Measurements from ENCODE around the gene TBC1D4.

DNA sequence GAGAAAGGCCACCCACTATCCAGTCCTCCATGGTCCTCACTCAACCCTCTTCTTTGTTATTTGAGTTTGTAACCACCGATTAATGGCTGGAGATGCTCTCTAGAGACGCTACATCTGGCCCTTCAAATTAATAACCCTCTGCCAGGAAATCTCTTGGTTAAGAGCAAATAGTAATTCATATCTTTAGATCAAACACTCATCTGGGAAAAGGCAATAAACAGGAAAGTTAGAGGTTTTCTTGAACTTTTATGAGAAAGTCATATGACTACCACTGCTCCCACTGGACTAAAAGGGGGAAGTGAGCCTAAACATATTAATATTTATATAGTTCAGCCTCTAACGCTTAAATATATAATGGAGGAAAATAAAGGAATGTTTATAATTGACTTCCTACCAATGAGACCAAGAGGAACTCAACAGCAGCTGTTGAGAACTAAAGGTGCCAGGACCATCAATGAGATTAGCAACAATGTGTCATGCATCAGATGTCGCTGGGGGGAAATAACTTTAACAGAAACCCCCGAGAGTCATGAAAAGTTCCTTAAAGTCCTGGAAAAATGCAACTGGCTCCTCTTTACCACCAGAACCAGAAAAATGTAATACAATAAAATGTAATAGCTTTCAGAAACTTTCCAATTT, 2.7 kb downstream of the TBC1D4 start:
- no peak for TF ChIP-seq POLR2A (IDR thresholded peaks at IDR 0.05; ENCODE audit: low read length)
- no peak for TF ChIP-seq GATA1 (IDR thresholded peaks at IDR 0.05; ENCODE audit: low read depth, low read length)

Measured in erythroblast (primary cell).